Lower leg skin (tissue), 4 donors: ENCODE data around the gene SENP6. TPM values are rescaled to one million over a fixed set of nuclear protein-coding genes. Genes with fewer than 3 reads are reported as not detected.
"Not testable (repeated sequence)": the region's sequence is repeated elsewhere in the genome, so short reads cannot be mapped to it uniquely, and the experiment has no call there.

Source experiments
- DNase-seq, 2 donors: peaks; one replicate each; pipeline ENCODE4 v3.0.0-alpha.2; 2019; ENCODE audit warnings: low spot score in 2 of 2
- H3K4me3 ChIP-seq: fragments of 200-600 bp; sonication (generic); 2 replicates; pipeline ENCODE4 v1.5.1; 2017; ENCODE audit warnings: mild to moderate bottlenecking, low read depth; ENCODE audit not compliant: poor library complexity, severe bottlenecking
- POLR2A ChIP-seq, 2 donors: fragments of 450-650 bp; IDR thresholded peaks; one replicate each; pipeline ENCODE4 v1.6.1; 2016 to 2017; ENCODE audit warnings: antibody characterized with exemption in 2 of 2, mild to moderate bottlenecking in 1 of 2, moderate library complexity in 1 of 2
- WGBS, 2 donors: methylation state at CpG; one replicate each; pipeline ENCODE4 v1.1.5; 2018; 5-methylcytosine and 5-hydroxymethylcytosine counted together
- intact Hi-C: fragments of 100-400 bp; cut with DNase I; formaldehyde crosslinking; loops from one replicate; pipeline ENCODE4 v1.15.0; 2023; ENCODE audit warnings: low total_unique reads
- total RNA-seq, 4 donors: library from RNA; depleted of rRNA; stranded (reverse); fragments of >200 nt; gene quantifications; one replicate each; pipeline ENCODE4 v1.1.0, GENCODE V29; 2016
- TF ChIP-seq, protein P1 (sequence below), 3 donors: fragments of 450-650 bp; IDR thresholded peaks; one replicate each; pipeline ENCODE4 v1.5.1; 2016; ENCODE audit warnings: antibody characterized with exemption in 3 of 3, mild to moderate bottlenecking in 3 of 3, moderate library complexity in 2 of 3

The SENP6 gene
- total RNA-seq, 4 donors from 2014 or later: 55.4 to 80.0 (median 63.1) TPM

DNA sequence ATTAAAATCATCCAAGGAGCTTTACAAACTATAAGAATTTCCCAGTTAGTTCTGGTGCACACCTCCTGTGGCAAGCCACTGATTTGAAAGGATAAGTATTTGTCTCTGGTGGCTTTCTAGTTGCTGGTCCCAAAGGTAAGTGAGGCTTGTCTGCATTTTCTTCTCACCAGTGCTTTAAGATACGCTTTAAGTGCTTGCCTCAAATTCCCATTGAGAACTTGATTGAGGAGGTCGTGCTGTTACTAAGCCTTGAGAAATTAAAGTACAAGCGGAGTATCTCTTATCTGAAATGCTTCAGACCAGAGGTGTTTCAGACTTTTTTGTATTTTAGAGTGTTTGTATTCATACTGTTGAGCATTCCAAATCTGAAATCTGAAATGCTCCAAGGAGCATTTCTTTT lies 117.5 kb downstream of the SENP6 start:
- no peak for DNase-seq
- no peak overlapping the region for H3K4me3 ChIP-seq
- intact Hi-C loops: no loop called here
- TF ChIP-seq, protein P1, sequence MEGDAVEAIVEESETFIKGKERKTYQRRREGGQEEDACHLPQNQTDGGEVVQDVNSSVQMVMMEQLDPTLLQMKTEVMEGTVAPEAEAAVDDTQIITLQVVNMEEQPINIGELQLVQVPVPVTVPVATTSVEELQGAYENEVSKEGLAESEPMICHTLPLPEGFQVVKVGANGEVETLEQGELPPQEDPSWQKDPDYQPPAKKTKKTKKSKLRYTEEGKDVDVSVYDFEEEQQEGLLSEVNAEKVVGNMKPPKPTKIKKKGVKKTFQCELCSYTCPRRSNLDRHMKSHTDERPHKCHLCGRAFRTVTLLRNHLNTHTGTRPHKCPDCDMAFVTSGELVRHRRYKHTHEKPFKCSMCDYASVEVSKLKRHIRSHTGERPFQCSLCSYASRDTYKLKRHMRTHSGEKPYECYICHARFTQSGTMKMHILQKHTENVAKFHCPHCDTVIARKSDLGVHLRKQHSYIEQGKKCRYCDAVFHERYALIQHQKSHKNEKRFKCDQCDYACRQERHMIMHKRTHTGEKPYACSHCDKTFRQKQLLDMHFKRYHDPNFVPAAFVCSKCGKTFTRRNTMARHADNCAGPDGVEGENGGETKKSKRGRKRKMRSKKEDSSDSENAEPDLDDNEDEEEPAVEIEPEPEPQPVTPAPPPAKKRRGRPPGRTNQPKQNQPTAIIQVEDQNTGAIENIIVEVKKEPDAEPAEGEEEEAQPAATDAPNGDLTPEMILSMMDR (IDR thresholded peaks at IDR 0.05): no peak
- no peak for TF ChIP-seq POLR2A (IDR thresholded peaks at IDR 0.05)
- WGBS, 2 donors: 93 to 99% methylated on average over 3 of the region's 3 CpGs

DNA sequence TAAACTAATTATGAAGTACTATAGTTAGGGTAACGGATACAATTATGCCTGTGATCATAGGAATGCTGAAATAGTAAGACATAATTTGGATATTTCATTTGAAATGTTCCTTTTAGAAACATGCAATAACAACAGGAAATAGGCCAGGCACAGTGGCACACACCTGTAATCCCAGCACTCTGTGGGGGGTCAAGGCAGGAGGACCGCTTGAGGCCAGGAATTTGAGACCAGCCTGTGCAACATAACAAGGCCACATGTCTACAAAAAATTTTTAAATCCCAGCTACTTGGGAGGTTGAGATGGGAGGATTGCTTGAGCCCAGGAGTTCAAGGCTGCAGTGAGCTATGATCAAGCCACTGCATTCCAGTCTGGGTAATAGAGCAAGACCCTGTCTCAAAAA lies 121.7 kb downstream of the SENP6 start:
- WGBS, 2 donors: 85 to 88% methylated on average over 2 of the region's 2 CpGs
- intact Hi-C loops: no loop called here
- TF ChIP-seq POLR2A (IDR thresholded peaks at IDR 0.05): no peak
- TF ChIP-seq, protein P1 (IDR thresholded peaks at IDR 0.05): no peak
- DNase-seq: no peak
- no peak overlapping the region for H3K4me3 ChIP-seq

DNA sequence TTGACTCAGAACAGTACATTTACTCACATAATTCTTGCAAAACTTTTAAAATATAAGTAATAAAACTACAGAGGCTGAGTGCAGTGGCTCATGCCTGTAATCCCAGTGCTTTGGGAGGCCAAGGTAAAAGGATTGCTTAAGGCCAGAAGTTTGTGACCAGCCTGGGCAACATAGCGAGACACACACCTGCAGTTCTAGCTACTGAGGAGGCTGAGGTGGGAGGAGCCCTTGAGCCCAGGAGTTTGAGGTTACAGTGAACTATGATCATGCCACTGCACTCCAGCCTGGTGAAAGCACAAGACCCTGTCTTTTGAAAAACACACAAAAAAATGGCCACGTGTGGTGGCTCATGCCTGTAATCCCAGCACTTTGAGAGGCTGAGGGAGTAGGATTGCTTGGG lies 125.5 kb downstream of the SENP6 start:
- DNase-seq: no peak
- no peak overlapping the region for H3K4me3 ChIP-seq
- intact Hi-C loops: no loop called here
- no peak for TF ChIP-seq POLR2A (IDR thresholded peaks at IDR 0.05)
- TF ChIP-seq, protein P1 (IDR thresholded peaks at IDR 0.05): no peak
- WGBS, 2 donors: 71 to 86% methylated on average over 2 of the region's 2 CpGs

DNA sequence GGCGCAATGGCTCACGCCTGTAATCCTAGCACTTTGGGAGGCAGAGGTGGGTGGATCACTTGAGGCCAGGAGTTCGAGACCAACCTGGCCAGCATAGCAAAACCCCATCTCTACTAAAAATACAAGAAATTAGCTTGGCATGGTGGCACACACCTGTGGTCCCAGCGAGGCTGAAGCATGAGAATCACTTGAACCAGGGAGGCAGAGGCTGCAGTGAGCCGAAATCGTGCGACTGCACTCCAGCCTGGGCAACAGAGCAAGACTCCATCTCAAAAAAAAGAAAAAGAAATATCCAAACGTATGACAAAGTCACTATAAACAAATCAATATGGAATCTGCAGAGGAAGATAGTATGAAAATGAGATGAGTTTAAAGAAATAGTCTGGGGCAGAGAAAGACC lies 129.3 kb downstream of the SENP6 start:
- WGBS, 2 donors: 83 to 90% methylated on average over 8 of the region's 8 CpGs
- H3K4me3 ChIP-seq, intact Hi-C loops, DNase-seq: not testable (repeated sequence)

DNA sequence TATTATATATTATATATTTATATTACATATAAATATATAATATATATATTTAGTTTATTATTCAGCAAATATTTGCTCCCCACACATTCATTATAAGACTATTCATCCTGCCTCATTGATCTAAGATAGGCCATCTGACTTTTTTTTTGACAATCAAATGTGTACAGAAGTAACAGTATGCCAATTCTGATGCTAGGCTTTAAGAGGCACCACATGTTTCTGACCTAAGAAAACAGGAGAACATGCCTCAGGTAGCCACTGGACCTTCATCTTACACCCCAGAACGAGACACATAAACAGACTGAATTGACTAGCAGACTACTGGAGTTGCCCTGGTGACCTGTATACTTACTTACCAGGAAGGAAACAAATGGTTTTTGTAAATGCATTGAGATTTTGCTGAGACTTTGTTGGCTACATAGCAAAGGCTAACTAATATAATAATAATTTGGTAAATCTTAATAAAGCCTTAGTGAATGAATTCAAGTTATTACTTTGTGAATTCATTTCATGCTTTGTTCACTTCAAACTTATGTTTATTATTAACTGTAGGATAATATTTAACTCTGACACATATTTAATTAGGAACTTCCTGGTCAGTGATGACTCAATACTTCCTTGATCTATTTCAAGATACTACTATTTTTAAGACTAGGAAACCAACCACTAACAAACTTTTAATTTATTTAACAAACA lies 134.0 kb downstream of the SENP6 start:
- no peak for DNase-seq
- intact Hi-C loops: no loop called here
- TF ChIP-seq POLR2A (IDR thresholded peaks at IDR 0.05): no peak
- TF ChIP-seq, protein P1 (IDR thresholded peaks at IDR 0.05): no peak
- H3K4me3 ChIP-seq: no peak overlapping the region
- WGBS, 2 donors: 40 to 52% methylated on average over 1 of the region's 1 CpG

DNA sequence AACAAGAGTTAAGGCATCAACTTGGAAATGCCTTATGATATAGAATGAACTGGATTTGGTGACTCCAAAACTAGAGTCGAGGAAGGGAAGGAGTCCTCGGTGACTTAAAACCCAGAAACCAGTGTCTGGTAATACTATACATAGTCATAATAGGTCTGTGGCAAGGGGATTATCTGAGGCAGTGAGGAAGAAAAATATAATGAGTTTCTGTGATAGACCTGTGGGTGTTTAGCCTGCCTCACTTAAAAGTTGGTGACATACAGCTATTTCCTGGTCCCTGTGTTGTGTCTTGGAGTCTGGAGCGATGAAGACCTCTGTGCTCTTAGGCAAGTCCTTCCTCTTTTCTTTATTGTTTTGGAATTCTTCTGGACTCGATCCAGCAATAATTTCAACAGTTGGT lies 142.3 kb downstream of the SENP6 start:
- 75 to 78% methylated on average over 4 of the region's 4 CpGs for WGBS, 2 donors
- DNase-seq: no peak
- TF ChIP-seq POLR2A (IDR thresholded peaks at IDR 0.05): no peak
- TF ChIP-seq, protein P1 (IDR thresholded peaks at IDR 0.05): no peak
- H3K4me3 ChIP-seq: no peak overlapping the region
- intact Hi-C loops: no loop called here
